HPDE6-E6E7 (cell line): ENCODE data around the gene PLA2G4F.
A peak's percentile ranks its signal among the peaks of the same experiment; 100 is the strongest.
"Not testable (repeated sequence)": the region's sequence is repeated elsewhere in the genome, so short reads cannot be mapped to it uniquely, and the experiment has no call there.

Source experiments
- DNase-seq: peaks from one replicate; pipeline ENCODE4 v3.0.0; 2011; ENCODE audit warnings: missing footprints; ENCODE audit errors: extremely low spot score

PLA2G4F gene

DNA sequence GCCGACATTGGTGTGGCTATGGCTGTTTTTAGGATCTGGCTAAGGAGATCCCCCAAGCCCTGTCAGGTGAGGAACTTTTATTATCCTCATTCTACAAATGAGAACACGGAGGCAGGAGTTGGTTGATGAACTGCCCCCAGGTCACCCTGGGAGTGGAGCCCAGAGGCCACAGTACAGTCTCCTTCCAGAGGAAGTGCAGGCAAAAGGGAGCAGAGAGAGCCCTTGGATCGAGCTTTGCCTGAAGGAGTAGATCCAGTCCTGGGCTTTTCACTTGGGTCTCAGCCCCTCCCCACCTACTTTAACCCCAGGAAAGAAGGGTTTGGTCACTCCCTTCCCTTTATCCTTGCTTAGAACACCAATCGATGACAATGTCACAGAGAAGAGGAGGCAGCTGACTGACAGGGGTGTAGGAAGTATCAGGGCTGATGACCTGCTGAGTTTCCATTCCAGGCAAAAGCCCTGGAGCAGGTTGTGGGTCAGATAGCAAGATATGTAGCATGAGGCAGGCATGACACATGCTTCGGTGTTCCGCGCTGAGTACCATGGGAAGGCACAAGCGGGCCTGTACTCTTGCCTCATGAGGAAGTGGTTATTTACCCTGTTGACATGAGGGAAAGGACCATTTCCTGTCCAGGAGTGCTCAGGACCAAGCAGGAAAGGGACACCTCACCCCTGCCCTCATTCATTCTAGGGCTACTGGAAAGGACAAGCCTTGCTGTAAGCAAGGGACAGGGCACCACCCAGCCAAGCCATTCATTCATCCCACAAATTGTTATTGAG lies 56.2 kb downstream of the PLA2G4F start:
- DNase-seq = peak; percentile 72

DNA sequence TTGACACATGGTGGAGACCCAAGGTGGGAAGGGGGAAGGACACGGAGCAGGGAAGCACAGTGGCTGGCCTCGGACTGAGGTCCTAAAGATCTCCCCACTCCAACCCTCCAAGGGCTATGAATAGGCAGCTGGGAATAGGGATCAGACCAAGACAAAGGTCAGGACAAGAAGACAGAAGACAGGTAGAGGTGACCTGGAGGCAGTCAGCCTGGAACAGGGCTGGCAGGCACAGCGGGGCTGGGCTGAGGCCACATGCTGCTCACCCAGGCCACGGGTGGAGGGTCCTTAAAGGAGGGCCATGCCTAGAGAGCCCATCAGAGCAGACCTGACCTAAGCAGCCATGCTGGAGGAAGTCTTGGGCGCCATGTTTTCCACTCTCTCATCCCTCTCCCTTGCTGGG lies 59.4 kb downstream of the PLA2G4F start:
- DNase-seq = no peak

DNA sequence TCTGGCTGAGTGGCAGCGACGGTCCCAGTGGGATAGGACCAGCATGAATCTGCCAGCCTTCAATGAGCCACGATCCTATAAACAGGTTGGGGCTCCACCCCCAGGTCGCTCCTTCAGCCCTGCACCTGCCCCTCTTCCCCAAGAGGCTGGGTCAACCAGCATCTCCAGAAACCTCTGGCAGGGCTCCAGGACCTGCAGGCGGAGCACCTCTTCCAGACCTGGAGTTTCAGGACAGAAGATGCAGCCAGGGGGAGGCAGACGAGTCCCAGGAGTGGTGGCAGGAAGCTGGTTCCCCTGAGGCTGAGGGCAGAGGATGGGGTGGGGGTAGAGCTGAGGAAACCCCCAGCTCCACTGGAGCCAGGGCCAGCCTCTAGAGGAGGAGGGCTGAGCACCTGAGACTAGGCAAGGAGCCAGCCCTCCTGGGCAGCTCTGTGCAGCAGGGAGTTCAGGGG lies 61.9 kb downstream of the PLA2G4F start, which contains the start of gene PLA2G4D:
PLA2G4D (minus strand) TSS at position 51 of the 452 bp plus-strand sequence. CDS start 103 bp downstream, outside the sequence.
- DNase-seq = no peak

DNA sequence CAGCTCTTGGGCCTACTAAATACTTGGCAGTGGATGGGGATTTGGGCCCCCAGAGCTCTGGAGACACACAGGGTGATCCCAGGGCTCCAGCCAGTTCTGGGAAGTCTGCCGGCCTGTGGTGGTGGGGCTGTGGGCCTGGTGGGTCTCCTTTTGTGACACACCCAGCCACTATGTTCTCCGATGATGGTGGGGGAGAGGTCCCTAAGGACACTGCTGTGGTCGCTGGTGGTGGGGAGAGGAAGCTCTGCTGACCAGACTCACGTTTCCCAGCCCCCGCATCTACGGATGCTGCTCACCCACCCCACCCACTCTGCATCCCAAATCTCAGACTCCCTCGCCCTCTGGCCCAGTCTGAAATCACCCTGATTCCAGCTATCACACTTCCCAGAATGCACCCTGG lies 62.5 kb downstream of the PLA2G4F start:
- no peak for DNase-seq

DNA sequence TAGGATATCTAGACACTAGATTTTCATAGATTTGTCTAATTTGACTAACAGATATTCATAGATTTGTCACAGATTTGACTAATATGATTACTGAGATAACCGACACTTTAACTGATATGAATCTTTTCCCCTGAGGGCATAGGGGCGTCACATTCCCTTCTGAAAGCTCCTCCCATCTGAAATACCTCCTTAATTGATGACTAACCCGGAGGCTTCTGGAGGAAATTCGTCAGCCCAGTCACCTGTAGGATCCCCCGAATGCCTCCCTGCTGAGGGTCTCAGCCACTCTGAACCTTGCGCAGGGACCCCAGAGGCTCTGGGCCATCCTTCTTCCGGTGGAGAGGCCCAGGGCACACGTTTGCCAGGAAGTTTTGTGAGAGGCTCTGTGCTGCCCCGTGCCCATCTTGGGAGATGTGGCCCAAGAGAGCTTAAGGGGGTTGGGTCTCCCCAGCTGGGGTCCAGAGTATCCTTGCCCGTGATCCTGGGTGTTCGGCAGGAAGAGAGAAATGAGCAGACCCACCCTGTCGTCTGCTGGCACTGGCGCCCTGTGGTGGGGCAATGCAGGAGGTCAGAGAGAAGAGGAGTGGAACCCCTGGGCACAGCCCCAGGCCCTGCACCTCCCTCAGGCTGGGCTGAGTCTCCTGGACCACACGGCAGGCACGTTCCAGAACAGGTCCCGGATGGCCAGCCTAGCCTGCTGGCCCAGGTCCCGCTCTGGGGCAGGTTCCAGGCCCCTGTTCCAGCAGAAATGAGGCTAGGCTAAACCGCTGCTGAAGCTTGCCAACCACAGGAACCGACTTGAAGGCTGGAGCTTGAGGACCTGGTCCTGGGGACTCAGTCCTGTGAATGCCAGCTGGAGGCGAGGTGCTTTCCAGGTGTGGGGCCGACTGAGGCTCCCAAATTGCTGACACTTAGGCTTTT lies 63.8 kb downstream of the PLA2G4F start:
- peak; percentile 68 for DNase-seq

DNA sequence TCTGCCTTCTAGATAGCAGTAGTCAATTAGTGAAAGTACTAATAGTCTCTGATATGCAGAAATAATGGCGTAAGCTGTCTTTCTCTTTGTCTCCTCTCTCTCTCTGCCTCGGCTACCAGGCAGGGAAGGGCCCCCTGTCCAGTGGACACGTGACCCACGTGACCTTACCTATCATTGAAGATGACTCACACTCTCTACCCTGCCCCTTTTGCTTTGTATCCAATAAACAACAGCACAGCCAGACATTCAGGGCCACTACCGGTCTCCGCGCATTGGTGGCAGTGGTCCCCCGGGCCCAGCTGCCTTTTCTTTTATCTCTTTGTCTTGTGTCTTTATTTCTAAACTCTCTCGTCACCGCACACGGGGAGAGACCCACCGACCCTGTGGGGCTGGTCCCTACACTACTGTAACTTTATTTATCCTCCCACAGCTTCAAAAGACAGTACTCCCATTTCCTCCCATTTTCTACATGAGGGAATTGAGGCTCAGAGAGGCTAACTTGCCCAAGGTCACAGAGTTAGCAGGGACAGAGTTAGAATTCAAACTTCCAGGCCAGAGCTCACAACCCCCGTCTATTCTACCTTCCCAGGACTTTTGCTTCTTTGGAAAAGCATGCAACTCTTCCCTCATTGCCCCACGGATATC lies 64.6 kb downstream of the PLA2G4F start:
- DNase-seq = not testable (repeated sequence)

DNA sequence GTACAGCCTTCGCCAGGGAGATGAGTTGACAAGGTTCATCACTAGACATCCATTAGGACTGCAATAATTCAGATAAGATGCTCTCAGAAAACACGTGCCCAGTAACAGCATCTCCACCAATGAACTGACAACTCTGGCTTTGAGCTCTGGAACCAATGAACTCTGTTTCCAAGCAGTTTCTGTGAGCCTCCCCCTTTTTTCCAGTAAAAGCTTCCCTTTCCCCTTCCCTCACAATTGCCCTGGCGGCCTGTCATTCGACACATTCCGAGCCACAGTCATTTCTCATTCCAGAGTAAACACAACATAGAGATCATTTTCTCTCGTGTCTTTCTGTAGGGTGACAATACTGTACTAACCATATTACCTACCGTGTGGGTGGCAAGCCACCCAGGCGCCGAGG lies 65.7 kb downstream of the PLA2G4F start:
- no peak for DNase-seq

DNA sequence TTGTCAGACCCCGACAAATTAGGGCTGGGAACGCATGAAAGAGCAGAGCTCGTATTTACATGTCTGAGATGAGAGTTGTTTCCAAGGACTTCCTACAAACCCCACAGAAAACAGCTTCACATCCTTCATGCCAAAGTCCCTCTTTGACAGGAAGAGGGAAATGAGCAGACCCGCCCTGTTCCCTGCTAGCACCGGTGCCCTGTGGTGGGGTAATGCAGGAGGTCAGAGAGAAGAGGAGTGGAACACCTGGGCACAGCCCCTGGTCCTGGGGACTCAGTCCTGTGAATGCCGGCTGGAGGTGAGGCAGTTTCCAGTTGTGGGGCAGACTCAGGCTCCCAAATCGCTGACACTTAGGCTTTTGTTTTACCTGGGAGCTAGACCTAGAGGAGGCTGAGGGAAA lies 66.1 kb downstream of the PLA2G4F start:
- no peak for DNase-seq

DNA sequence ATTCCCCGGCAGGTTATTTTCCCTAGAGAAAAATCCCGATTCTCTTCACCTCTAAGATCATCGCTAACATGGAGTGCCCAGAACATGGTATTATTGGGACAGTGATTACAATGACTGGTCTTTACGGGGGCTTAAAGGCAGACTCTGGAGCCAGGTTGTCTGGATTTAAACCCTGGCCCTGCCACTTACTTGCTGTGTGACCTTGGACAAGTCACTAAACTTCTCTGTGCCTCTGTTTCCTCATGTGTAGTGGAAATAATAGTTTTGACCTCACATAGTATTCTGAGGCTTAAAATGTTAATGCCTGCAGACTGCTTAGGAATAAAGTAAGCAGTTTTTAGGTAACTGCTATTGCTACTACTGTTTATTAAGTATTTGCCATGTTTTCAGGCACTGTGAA lies 66.5 kb downstream of the PLA2G4F start:
- DNase-seq = no peak
